Prostate gland (tissue), 2 donors: ENCODE data around the gene DACT3.

Source experiments
- CTCF ChIP-seq, 4 experiments: fragments of 200-600 bp in 2 of 4; fragments of 450-650 bp in 2 of 4; sonication (generic) in 2 of 4; IDR thresholded peaks; 1 replicate in 3 of 4; 2 replicates in 1 of 4; pipeline ENCODE4 v1.5.1; 2016 to 2019; ENCODE audit warnings: antibody characterized with exemption in 4 of 4, mild to moderate bottlenecking in 2 of 4, moderate library complexity in 2 of 4
- POLR2A ChIP-seq: fragments of 450-650 bp; IDR thresholded peaks from one replicate; pipeline ENCODE4 v1.6.1; 2016; ENCODE audit warnings: antibody characterized with exemption, mild to moderate bottlenecking
- POLR2AphosphoS5 ChIP-seq: sonication (generic); formaldehyde crosslinking; IDR thresholded peaks from one replicate; pipeline ENCODE4 v1.6.1; 2017; ENCODE audit warnings: antibody characterized with exemption

- TF ChIP-seq POLR2A (no peak), CTCF (IDR thresholded peaks at IDR 0.05) (no peak), POLR2AphosphoS5 (no peak)
Measured at GRCh38 chr19:46598372-46598917, 62.5 kb downstream of the DACT3 start.
